GM19395 (cell line): ENCODE data around the gene DENND10.

ENCODE experiments used
- ATAC-seq: cut with Tn5 transposase; IDR thresholded peaks from one replicate; pipeline ENCODE4 v1.9.1; 2021; ENCODE audit warnings: mild to moderate bottlenecking, moderate library complexity; ENCODE audit not compliant: unreplicated experiment

The DENND10 gene, protein sequence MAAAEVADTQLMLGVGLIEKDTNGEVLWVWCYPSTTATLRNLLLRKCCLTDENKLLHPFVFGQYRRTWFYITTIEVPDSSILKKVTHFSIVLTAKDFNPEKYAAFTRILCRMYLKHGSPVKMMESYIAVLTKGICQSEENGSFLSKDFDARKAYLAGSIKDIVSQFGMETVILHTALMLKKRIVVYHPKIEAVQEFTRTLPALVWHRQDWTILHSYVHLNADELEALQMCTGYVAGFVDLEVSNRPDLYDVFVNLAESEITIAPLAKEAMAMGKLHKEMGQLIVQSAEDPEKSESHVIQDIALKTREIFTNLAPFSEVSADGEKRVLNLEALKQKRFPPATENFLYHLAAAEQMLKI

GRCh38 chr10:119103903-119104653 is at the start of gene DENND10:
DENND10 (plus strand) TSS chr10:119104113; CDS start chr10:119104143, 30 bp downstream.
- ATAC-seq: peak; percentile 88

DNA sequence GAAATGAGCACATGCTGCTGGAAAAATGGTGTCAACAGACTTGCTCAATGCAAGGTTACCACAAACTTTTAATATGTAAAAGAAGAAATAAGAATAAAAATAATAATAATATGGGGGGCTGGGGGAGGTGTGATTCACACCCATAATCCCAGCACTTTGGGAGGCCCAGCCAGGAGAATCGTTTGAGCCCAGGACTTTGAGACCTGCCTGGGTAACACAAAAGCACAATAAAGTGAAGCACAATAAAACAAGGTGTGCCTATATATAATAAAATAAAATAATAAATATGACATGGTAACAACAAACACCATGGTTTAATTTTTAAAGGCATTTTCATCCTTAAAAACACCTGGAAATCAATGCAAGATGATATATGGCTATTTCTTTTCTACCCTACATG is 48.4 kb upstream of the DENND10 start:
- ATAC-seq: no peak

DNA sequence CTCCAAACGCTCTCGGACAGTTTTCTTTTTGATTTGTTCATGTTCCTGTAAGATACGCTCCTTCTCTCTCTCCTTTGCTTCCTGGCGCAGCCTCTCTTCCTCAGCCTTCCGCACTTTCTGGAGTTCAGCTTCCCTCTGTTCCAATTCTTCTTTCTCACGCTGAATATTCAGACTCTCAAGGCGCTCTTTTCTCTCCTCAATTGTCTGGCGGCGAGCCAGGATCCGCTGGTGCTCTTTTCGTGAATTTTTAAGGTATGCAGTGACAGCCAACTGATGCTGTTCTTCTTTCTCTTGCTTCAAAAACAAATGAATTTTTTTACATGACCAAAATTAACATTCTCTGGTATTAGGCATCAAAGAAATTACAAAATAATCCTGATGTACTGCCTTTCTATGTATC is 45.9 kb upstream of the DENND10 start:
- ATAC-seq: no peak

DNA sequence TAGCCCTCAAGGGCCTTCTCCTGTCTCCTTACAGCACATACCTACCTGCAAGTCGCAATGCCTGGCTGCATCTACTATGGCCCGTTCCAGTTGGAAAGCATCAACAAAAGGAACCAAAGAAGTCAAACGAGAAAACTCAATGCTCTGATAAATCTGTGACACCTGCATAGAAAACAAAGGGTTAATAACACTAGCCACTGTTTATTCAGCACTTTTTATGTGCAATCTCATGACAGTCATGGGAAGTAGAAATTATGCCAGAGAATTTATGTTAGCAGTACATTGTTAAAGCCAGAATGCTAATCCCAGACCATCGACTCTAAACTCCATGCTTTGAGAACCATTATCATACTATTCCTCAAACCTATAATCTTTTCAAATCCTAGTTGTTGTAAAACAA is 44.4 kb upstream of the DENND10 start:
- ATAC-seq: no peak

DNA sequence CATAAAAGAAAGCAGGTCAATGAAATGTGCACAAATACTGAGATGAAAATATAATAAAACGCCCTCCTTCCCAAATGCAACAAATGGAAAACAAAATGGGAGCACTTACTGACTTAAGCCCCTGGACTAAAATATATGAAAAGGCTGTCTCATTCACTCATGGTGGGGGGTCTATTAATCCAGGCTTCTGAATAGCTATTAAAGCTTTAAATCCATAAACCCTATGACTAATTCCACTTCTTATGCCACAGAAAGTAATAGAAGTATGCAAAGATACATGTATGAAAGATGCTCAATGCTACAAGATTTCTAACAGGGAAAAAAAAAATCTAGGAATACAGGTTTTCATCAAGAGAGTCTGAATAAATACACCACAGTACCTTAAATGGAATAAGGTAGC is 43.8 kb upstream of the DENND10 start:
- no peak for ATAC-seq

GRCh38 chr10:119061352-119061751 is 42.6 kb upstream of the DENND10 start:
- ATAC-seq: no peak

DNA sequence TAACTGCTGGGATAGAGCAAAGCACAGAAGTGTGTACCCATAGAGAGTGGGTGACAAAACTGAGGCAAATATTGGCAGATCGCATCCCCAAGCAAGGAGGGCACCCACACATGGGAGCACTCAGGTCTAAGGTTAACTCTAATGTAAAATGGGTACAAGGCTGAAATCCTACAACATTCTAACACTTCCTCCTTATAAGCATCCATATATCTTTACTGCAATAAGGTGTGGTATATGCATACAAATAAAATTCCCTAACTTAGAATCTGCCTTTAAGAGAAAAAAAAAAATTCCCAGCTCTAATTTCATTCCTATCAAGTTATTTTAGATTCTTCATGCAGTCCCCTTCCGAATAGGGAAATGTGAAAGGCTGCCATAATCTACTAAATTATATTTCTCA is 42.0 kb upstream of the DENND10 start:
- ATAC-seq: no peak

DNA sequence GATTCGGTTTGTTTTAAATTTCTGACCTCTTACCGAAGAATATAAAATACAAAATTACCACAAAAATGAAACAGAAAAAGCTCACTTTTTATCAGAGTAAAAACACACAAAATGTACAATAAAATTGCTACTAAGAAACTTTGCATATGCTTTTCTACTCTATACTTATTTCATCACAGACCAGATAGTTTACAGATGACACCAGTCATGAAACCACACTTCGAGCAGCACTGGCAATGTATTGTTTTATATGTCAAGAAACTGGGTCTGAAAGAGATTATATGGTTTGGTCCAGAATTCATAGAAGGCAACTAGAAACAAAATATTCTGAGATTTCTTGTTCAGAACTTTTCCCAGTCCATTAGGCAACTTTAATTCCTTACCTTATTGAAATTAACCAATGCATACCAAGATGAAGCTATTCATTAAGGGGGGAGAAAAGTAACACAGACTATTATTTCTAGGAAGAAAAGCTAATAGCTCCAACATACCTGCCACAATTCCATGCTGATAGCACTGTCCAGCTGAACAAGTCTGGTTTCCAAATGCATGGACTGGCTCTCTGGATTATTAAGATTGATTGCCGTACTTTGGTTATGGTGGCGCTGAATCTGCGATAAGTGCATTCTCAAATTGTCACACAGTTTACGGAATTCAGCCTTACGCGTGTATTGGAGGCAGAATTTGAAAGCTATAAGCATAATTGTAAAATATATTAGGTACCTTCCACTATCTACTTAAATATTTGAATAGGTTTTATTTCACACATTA is 33.3 kb upstream of the DENND10 start:
- ATAC-seq: no peak

DNA sequence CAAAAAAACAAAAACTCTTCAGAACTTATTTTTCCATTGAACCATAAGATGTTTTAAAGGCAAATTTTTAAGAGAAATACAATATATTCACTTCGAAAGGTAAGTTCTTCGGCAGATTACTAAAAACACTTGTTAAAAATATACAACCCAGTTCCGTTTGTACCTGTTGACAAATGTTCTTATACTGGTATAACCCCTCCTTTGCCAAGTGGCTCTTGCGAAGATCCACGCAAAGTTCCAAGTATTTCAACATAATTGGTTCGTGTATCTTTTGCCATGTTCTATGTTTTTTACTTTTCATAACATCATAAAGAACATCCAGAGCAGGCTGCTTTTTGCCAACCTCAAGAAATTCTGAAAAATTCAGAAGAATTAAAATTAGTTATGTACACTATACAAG is 30.3 kb upstream of the DENND10 start:
- no peak for ATAC-seq

- no peak for ATAC-seq
Measured at GRCh38 chr10:119078422-119079179, 25.3 kb upstream of the DENND10 start.

GRCh38 chr10:119079599-119080520 is 24.1 kb upstream of the DENND10 start:
- ATAC-seq: peak; percentile 62

GRCh38 chr10:119080521-119081259 is 23.2 kb upstream of the DENND10 start, which contains the start of gene EIF3A:
EIF3A (minus strand) TSS chr10:119080817; CDS start chr10:119080676, 141 bp downstream.
- ATAC-seq: peak; percentile 83

DNA sequence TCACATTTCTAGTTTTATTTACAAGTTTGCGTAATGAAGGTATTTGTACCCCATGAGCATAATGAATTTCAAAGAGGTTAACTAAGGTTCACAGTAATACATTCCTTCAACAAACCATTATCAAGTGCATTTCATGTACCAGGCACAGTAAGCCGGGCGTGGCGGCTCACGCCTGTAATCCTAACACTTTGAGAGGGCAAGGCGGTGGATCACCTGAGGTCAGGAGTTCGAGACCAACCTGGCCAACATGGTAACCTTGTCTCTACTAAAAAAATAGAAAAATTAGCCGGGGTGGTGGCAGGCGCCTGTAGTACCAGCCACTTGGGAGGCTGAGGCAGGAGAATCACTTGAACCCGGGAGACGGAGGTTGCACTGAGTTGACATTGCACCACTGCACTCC is 19.0 kb upstream of the DENND10 start:
- ATAC-seq: no peak

DNA sequence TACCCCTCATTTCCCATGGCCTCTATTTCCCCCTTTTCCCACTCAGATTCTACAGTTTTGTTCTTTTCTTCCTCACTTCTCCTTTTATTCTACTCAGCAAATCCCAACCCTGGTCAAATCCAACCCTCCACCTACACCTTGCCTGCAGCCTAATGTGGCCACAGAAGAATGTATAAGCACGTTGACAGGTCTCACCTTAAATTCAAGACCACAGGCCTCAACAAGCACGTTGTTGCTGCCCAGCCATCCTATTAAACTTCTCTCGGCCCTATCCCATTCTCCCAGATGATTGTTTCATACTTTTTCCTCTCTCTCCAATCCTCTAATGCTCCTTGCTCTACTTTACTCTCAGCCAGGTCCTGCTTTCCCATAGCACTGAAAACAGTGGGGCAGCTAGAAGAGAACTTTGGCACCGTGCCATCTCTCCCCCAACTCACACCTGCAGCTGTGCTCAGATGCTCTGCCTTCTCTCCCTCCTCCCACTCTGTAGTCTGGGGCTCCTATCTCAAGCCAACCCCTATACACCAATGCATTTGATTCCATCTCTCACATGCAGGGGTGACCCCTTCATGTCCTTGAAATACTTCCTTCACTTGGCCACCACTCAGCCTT is 16.5 kb upstream of the DENND10 start:
- ATAC-seq: no peak

DNA sequence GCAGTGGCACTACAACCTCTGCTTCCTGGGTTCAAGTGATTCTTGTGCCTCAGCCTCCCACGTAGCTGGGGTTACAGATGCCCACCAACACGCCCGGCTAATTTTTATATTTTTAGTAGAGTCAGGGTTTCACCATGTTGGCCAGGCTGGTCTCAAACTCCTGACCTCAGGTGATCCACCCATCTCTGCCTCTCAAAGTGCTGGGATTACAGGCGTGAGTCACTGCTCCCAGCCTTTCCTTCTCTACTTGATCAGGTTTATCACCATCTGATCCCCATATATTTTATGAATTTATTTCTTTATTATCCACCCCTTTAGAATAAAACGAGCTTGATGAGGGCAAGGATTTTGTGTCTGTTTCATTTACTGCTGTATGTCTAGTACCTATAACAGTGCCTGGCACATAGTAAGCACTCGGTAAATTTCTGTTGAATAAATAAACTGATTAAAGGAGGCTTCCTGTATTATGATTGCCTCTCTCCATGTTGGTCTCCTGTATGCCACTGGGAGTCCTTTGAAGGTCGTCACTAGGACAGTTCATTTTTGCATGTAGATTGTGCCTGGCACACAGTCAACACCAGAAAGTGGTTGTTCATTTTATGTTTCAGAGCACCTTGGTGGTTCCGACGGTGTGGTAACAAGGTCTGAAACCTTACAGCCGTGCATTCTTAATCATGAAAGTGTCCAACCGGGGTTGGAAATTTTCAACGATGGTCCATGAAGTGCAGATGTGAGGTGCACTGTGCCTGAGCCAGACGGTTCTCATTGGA is 13.7 kb upstream of the DENND10 start:
- no peak for ATAC-seq

DNA sequence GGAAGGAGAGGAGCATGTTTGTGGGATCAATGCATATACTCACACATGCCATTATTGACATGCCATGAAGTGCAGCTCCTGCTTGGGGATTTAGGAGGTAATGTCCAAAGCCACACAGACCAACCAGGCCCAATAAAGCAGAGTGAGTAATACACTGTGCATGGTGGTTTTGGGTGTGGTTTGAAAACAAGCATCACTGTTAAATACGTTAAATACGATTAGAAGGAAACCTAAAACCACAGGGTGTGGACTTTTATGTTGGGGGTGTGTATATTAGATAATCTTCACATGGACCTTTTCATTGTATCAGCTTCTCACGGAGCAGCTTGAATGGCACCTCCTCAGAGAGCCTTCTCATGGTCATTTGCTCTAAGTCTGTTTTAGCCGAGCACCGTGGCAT is 12.9 kb upstream of the DENND10 start:
- no peak for ATAC-seq

DNA sequence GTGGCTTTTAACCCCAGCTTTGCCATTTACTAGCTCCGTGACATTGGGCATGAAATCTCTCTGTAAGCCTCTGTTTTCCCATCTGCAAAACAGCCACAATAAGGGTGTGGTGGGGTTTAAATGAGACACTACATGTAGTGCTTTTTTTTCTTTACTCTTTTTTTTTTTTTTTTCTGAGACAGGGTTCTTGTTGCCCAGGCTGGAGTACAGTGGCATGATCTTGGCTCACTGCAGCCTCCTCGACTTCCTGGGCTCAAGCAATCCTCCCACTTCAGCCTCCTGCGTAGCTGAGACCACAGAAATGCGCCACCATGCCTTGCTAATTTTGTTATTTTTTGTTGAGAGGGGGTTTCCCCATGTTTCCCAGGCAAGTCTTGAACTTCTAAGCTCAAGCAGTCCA is 8.3 kb upstream of the DENND10 start:
- no peak for ATAC-seq
